DMS79 (cell line): Measurements from ENCODE around the gene MMP24OS.
"Not testable (repeated sequence)": the region's sequence is repeated elsewhere in the genome, so short reads cannot be mapped to it uniquely, and the experiment has no call there.

Experiments
- DNase-seq: peaks from one replicate; lab custom pipeline; 2025; lab: John Stamatoyannopoulos, UW

Gene MMP24OS

DNA sequence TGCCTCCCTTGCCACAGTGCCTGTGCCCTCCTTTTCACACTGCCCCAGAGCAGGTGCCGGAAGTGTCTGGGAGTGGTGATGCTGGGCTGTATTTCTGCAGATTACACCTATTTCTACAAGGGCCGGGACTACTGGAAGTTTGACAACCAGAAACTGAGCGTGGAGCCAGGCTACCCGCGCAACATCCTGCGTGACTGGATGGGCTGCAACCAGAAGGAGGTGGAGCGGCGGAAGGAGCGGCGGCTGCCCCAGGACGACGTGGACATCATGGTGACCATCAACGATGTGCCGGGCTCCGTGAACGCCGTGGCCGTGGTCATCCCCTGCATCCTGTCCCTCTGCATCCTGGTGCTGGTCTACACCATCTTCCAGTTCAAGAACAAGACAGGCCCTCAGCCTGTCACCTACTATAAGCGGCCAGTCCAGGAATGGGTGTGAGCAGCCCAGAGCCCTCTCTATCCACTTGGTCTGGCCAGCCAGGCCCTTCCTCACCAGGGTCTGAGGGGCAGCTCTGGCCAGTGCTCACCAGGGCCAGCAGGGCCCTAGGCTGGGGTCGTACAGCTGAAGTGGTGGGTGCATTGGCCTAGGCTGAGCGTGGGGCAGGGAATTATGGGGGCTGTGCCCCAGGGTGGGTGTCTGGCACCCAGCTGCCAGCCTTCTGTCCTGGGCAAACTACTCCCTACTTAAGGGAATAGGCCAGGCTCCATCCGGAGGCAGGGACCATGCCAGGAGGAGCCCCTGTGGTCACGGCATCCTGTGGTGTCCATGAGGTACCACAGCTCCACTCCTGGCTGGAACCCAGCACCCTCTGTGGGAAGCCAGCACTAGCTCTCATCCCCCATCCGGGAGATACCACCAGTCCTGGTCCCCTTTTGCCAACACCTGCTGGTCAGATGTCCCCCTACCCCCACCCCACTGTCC is 3.5 kb downstream of the MMP24OS start:
- DNase-seq: no peak

DNA sequence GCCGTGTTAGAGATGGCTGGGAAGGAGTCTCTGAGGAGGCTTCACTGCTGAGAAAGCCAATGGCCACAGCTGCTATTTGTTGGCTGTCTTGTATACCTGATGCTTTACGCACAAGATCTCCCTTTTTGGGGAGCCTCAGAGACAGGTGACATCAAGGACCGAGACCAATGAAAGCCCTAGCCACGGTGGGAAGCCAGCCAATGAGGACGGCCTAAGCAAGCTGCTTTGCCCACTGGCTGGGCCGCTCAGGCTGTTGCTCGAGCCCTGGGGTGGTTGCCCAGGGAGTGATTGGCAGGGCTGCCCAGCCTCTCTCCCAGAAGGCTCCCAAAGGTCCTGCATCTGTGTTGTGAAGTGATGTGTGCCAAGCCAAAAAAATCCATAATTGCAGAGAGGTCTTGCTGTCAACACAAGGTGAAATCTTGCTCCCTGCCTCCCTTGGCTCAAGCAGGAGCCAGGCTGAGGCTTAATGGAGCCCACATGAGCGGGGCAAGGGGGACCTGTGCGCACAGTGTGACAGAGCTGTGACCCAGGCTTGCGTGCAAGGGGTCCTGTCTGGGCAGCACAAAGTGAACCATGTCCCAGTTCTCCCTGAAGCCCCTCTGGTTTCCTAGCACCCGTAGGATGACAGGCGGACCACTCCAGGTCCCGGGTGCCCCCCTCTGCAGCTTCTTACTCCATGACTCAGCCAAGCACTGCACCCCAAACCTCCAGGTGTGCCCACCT is 4.3 kb downstream of the MMP24OS start:
- no peak for DNase-seq

DNA sequence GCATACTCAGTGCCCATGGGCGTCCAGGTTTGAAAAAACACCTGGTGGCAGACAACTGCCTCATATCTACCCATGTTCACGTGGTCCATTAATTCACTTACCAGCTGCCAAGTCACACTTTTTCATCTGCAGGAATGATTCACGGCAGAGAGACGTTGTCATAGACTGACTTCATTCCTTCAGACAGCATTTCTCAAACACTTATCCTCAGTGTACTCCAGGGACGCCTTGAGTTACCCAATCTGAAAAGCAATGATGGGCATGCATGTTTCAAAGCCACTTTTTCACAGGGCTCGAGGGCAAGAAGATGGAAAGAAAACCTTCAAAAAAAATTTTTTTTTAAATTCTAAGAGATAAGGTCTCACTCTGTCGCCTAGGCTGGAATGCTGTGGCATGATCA is 6.0 kb downstream of the MMP24OS start:
- DNase-seq: no peak

DNA sequence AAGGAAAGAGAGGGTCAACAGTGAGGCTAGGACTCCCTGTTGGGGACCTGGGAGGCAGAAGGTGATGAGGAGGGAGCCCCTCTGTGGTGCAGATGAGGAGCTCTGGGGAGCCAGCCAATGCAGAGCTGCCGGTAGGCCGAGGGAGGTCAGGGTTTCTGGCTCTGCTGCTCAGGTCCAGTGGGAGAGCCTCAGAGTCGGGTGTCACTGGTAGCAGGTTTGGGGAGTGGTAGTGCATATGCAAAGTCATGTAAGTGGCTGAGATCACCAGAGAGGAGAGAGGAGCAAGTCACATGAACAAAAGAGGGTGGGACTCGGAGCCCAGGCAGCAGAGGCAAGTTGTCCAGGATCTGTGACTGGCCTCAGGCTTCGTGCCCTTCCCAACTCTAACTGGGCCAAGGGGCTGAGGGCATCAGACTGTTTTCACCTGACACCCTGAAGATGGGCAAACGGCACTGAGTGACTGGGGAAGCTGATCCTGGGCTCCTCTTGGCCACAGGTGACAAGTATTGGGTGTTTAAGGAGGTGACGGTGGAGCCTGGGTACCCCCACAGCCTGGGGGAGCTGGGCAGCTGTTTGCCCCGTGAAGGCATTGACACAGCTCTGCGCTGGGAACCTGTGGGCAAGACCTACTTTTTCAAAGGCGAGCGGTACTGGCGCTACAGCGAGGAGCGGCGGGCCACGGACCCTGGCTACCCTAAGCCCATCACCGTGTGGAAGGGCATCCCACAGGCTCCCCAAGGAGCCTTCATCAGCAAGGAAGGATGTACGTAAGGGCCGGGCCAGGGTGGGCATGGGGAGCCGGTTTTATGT is 6.6 kb downstream of the MMP24OS start:
- DNase-seq: no peak

DNA sequence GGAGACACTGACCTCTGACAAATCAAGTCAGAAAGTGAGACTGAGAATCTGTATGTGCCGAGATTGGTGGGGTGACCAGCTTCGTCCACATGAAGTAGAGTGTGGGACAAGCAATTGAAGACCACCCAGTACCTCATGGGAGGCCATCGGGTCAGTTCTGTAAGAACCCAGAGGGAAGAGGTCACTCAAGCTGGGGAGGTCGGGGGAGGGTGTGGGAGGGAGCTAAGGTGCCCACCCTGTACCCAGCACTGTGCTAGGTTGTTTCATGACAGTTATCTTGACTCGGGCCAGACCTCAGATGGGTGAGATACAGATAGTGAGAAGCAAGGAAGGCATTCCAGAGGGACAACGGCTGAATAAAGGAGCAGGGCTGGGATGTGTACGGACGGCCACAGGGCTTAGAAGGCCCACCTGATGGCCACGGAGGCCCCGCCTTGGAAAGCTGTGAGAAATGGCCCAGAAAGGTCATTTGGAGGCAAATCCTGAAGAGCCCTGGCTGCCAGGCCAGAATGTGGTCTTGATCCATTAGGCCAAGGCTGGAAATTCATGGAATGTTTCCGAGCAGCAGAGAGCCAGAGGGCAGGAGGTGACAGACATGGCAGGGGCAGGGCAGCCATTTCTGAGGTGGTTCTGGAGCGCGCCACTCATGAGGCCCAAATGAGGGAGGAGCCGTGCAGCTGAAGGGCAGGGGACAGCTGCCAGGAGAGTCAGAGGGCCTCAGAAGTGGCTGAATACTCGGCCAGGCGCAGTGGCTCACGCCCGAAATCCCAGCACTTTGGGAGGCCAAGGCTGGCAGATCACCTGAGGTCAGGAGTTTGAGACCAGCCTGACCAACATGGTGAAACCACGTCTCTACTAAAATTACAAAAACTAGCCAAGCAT is 7.7 kb downstream of the MMP24OS start:
- no peak for DNase-seq

DNA sequence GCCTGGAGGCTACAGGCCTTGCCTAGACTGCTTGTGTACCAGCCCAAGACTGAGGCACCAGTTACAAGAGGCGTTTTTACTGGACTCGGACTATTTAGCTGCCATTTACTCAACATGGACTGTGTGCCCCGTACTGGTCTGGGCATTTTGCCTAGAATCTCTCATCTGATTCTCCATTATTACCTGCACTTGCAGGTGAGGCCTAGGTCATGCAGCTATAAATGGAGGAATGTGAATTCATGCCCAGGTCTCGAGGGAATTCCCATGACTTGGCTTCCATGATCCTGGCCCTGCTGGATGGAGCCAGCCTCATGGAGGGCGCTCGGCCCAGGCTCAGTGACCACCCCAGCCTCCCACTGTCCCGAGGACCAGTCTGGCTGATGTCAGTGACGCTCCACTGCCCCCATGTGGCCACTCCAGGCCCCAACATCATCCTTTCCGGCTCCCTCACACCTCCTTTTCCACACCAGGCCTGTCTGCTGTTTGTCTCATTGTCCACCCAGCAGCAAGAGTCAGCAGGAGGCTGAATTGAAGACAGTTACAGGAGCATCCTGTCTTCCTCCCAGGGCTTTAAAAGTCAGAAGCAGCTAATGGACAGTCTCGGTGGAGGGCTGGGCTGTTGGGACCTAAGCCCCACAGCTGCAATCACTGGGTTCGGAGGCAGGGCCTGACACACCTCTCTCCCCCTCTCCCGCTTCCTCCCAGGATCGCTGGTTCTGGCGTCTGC is 8.7 kb downstream of the MMP24OS start:
- no peak for DNase-seq

DNA sequence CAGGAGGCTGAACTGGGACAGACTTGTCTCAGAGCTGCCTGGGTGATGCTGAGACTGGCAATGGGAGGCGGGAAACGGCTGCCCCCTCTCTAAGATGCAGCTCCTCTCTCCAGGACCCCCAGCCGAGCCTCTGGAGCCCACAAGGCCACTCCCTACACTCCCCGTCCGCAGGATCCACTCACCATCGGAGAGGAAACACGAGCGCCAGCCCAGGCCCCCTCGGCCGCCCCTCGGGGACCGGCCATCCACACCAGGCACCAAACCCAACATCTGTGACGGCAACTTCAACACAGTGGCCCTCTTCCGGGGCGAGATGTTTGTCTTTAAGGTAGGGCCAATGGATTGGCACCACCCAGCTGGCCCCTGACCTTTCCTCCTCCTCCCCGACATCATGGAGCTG is 10.8 kb downstream of the MMP24OS start:
- no peak for DNase-seq

DNA sequence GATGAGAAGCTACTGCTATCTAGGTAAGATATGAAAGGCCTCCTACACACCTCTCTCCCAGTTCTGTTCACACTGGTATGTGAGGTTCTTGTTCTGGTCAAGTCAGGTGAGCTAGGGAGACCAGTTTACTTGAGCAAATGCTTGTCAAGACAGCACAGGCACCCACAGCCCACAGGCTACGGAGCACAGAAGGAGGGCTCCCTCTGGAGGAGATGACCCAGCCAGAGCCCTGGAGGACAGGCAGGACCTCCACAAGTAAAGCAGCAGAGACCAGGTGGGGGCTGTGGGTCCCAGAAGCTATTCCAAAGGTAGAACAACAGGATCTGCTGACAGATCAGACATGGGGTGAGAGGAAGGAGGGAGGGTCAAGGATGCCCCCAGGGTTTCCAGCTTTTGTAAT is 13.2 kb downstream of the MMP24OS start:
- no peak for DNase-seq

DNA sequence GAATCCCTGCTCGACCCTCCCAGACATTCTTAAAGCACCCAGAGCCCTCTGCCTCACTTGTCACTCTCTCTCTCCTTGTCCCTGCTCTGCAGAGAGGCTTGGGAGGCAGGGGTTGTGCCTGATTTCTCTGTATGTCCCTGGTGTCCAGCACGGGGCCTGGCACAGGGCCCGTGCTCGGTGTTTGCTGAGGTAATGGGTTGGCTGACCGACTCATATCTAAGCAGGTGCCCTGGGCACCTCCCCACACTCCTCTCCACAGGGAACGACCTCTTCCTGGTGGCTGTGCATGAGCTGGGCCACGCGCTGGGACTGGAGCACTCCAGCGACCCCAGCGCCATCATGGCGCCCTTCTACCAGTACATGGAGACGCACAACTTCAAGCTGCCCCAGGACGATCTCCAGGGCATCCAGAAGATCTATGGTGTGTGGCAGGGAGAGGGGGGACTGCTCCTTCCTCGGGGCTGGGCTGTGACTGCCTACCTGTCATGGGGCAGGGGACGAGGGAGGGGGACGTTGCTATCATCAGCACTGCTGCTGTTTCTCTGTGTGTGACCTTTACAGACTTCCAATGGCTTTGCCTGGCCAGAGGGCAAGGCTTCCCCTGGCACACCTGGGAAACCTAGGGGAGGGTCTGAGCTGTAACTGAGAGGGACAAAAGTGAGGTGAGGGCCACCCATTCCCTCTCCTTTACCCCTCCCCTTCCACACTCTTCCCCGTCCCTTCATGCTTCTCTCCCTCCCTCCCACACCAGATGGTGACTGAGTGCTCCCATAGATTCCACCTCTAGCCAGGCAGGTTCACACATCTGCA is 14.2 kb downstream of the MMP24OS start:
- no peak for DNase-seq

DNA sequence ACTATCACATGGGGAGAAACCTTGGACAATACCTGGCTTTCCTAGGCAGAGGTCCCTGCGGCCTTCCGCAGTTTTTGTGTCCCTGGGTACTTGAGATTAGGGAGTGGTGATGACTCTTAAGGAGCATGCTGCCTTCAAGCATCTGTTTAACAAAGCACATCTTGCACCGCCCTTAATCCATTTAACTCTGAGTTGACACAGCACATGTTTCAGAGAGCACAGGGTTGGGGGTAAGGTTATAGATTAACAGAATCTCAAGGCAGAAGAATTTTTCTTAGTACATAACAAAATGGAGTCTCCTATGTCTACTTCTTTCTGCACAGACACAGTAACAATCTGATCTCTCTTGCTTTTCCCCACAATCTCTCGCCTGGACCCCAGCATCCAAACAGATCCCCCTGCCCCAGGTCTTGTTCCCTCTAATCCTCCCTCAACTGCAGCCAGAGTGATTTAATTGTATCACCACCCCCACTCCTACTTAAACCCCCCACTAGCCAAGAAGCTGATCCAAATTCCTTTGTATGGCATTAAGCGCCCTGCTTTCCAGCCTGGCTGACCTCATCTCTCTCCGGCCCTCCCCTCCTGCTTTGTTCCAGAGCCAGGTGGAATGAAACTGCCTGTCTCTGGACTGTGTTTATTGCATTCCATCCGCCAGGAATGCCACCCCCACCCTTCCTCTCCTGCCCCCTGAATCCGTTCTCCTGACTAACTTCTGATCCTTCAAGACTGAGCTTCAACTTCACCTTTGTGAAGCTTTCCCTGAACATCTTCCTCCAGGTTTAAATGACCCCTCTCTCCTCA is 15.0 kb downstream of the MMP24OS start:
- DNase-seq: not testable (repeated sequence)

DNA sequence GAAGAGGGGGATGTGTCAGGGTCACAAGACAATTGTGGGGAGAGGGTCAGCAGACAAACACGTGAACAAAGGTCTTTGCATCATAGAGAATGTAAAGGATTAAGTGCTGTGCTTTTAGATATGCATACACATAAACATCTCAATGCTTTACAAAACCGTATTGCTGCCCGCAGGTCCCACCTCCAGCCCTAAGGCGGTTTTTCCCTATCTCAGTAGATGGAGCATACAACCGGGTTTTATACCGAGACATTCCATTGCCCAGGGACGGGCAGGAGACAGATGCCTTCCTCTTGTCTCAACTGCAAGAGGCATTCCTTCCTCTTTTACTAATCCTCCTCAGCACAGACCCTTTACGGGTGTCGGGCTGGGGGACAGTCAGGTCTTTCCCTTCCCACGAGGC is 15.6 kb downstream of the MMP24OS start:
- not testable (repeated sequence) for DNase-seq

DNA sequence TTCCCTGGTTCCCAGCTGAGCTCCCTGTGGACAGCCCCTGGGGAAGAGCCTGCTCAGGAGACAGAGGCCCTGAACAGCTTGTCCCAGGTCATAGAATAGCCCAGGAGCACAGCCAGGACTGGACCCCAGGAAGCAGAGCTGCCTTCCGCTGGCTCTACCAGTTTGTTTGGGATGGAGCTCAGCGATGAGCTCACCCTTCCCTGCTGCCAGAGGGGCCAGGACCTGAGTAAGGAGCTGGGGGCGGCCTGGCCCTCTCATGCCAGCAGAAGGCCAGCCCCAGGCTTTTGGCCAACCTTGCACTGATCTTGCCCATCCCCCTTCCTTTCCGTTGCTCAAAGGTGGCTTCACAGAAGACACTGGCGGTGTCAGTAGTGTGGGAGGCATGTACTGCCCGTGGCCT is 17.5 kb downstream of the MMP24OS start:
- DNase-seq: no peak

DNA sequence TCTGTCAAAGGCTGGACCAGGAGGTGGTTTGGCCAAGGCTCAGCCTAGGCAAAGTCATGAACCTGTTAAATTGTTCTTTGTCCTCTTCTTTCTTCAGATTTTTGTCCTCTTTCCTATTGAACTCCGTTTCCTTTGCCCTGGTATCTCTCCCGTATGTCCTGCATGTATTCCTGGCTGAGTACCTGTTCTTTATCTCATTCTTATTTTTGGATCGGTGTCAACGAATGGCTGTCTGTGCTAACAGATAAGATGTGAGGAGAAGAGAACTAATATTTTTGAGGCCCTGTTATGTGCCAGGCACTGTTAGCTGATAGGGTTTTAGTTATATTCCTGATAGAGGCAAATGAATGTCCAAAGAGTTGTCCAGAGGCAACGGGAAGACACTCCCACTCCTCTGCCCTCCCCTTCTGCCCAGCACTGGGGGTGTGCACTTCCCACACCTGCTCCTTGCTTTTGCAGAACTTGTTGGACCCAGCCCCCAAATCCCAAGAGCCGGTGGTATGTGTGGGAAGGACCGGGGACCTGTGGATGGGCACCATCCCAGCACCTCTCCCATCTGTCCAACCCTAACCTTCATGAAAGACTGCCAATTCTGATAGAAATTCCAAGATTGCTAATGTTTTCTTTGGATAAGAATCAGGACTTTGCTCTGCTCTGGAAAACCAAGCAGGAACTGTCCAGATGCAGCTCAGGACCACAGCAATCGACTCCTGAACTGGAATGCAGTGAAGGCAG is 20.6 kb downstream of the MMP24OS start:
- DNase-seq: no peak

DNA sequence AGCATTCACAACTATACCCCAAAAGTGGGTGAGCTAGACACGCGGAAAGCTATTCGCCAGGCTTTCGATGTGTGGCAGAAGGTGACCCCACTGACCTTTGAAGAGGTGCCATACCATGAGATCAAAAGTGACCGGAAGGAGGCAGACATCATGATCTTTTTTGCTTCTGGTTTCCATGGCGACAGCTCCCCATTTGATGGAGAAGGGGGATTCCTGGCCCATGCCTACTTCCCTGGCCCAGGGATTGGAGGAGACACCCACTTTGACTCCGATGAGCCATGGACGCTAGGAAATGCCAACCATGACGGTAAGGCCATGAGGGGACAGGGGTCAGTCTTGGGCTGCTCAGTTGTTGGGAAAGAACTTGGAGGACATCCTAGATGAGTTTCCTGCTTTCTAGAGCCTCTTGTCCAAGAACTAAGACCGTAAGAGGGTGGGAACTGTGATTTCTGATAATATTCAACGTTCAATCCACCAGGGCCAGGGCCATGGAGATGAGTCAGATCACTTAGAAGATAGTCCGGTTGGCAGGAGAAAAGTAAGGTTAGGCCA is 23.4 kb downstream of the MMP24OS start:
- no peak for DNase-seq

DNA sequence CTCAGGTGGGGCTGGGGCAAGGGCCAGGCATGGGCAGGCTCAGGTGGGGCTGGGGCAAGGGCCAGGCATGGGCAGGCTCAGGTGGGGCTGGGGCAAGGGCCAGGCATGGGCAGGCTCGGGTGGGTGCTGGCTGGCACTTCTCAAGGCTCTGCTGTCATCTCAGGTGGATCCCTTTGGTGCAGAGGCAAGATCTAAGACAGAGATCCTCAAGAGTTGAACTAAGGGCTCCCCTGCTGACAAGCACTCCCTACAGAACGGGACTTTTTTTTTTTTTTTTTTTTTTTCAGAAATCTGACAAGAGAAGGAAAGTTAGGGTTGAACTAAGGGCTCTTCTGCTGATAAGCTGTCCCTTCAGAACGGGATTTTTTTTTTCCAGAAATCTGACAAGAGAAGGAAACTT is 24.9 kb downstream of the MMP24OS start:
- DNase-seq: no peak

DNA sequence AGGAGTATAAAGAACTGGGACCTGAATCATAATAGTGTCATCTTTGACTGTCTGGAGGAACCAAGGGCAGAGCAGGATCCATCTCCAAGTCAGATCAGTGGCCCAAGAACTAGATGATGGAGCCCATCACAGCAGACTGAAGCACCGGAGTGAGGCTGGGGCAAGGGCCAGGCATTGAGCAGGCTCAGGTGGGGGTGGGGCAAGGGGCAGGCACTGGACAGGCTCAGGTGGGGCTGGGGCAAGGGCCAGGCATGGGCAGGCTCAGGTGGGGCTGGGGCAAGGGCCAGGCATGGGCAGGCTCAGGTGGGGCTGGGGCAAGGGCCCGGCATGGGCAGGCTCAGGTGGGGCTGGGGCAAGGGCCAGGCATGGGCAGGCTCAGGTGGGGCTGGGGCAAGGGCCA is 25.3 kb downstream of the MMP24OS start:
- not testable (repeated sequence) for DNase-seq

DNA sequence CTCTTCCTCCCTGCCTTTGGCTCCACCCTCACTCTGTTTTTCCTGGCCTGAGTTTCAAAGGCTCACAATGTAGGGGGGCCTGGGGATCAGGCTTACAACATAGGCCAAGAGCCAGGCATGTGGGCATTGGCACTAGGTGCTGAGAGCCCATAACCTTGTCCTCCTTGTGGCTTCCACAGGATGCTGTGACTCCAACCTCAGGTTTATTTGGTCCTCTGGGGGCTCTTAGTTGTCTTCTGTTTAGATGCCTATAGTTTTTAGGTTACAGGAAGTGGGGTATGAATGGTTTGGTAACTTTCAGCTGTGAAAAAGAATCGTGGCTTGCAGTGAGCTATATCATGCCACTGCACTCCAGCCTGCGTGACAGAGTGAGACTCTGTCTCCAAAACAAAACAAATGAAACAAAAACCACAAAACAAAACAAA is 25.9 kb downstream of the MMP24OS start:
- no peak for DNase-seq

DNA sequence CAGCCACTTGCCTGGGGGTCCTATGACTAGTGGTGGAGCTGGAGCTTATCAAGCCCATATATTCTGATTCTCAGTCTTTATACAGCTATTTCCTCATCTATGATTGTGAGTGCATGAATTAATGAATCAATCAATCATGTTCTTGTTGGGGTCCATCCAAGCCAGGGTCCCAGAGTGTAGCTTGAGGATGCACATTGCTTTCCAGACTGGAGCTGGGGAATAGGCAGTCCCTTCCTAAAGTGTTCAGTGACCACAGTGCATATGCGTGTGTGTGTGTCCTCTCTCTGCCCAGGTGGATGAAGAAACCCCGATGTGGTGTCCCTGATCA is 26.3 kb downstream of the MMP24OS start:
- no peak for DNase-seq
